ENCODE results near the gene NHLRC1.

- TF ChIP-seq CTCF (conservative IDR thresholded peaks at IDR 0.05; ENCODE audit: low read length): no peak
- TF ChIP-seq EZH2phosphoT487 (IDR thresholded peaks at IDR 0.05; ENCODE audit: borderline replicate concordance): no peak
These were observed 32.8 kb upstream of the NHLRC1 start, which contains the start of gene KDM1B for GRCh38 chr6:18155150-18155863.

Measured in Loucy (cell line).